ENCODE measurements around the gene HS6ST1. TPM values are rescaled to one million over a fixed set of nuclear protein-coding genes. Genes with fewer than 3 reads are reported as not detected.

The HS6ST1 gene
- total RNA-seq, 1 experiment from 2014 or later = 21.5 TPM

DNA sequence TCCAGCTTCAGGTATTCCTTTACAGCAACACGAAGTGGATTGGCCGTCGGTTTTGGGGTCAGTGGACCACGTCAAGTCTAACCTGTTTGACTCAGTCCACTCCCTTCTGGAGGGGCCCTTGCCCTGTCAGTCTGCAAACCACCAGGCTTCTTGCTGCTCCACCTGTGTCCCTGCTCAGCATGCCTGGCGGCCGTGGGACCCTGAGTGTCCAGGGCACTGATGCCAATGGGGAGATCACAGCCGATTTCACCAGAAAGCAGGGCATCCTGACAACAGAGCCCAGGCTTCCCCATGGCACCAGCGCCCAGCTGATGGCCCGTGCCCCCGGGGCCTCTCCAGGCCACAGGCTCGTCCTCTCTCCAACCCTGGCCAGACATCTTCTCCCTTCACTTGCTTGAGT is 41.2 kb upstream of the HS6ST1 start:
- Histone ChIP-seq H3K4me2 (ENCODE audit: low read length) (no peak overlapping the region), H3K9me2 (replicated peaks; ENCODE audit: low read length) (no peaks in the 10 kb centered on the region), H3K9ac (ENCODE audit: low read length) (no peak overlapping the region), H3K4me3 (ENCODE audit: low read length) (no peak overlapping the region), H3K9me3 (ENCODE audit: low read length) (no peaks in the 10 kb centered on the region), H3K36me3 (ENCODE audit: low read depth, low read length) (no peaks in the 10 kb centered on the region), H4K20me1 (ENCODE audit: low read length) (no peaks in the 10 kb centered on the region), H3K79me2 (ENCODE audit: low read length) (no peaks in the 10 kb centered on the region), H3K4me1 (ENCODE audit: insufficient read depth, low read length) (no peaks in the 10 kb centered on the region), H2AFZ (ENCODE audit: low read length) (no peak overlapping the region), H3F3A (ENCODE audit: low read length, unreplicated experiment) (no peaks in the 10 kb centered on the region), H3K27ac (ENCODE audit: low read length) (no peak overlapping the region), H3K27me3 (ENCODE audit: low read length) (peaks cover 63% of the 10 kb centered on the region)
- ATAC-seq (no peak), DNase-seq (no peak)
- TF ChIP-seq, protein P1, sequence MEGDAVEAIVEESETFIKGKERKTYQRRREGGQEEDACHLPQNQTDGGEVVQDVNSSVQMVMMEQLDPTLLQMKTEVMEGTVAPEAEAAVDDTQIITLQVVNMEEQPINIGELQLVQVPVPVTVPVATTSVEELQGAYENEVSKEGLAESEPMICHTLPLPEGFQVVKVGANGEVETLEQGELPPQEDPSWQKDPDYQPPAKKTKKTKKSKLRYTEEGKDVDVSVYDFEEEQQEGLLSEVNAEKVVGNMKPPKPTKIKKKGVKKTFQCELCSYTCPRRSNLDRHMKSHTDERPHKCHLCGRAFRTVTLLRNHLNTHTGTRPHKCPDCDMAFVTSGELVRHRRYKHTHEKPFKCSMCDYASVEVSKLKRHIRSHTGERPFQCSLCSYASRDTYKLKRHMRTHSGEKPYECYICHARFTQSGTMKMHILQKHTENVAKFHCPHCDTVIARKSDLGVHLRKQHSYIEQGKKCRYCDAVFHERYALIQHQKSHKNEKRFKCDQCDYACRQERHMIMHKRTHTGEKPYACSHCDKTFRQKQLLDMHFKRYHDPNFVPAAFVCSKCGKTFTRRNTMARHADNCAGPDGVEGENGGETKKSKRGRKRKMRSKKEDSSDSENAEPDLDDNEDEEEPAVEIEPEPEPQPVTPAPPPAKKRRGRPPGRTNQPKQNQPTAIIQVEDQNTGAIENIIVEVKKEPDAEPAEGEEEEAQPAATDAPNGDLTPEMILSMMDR (conservative IDR thresholded peaks at IDR 0.05; ENCODE audit: low read depth, low read length) = no peak
- no peak for TF ChIP-seq EZH2phosphoT487 (IDR thresholded peaks at IDR 0.05; ENCODE audit: borderline replicate concordance, low read length)
- TF ChIP-seq EZH2 (IDR thresholded peaks at IDR 0.05; ENCODE audit: low read length, unreplicated experiment) = no peak
- no TSS peak for BruUV-seq (replicated peaks)
- ChIA-PET POLR2A (ENCODE audit: unreplicated experiment) (no interaction called here), CTCF (no interaction called here)
- intact Hi-C loops (cut with micrococcal nuclease) = no loop called here

GRCh38 chr2:128358941-128359731 is 40.5 kb upstream of the HS6ST1 start:
- H3K79me2 ChIP-seq (ENCODE audit: low read length) = no peaks in the 10 kb centered on the region
- no peak overlapping the region for H2AFZ ChIP-seq (ENCODE audit: low read length)
- no peak overlapping the region for H3K4me2 ChIP-seq (ENCODE audit: low read length)
- H3K4me3 ChIP-seq (ENCODE audit: low read length) = no peak overlapping the region
- ATAC-seq = no peak
- no peaks in the 10 kb centered on the region for H3K36me3 ChIP-seq (ENCODE audit: low read depth, low read length)
- no TSS peak for BruUV-seq (replicated peaks)
- H3K9me3 ChIP-seq (ENCODE audit: low read length) = no peaks in the 10 kb centered on the region
- peaks cover 62% of the 10 kb centered on the region for H3K27me3 ChIP-seq (ENCODE audit: low read length)
- CTCF ChIA-PET = no interaction called here
- no peak for DNase-seq
- H3K9me2 ChIP-seq (replicated peaks; ENCODE audit: low read length) = no peaks in the 10 kb centered on the region
- TF ChIP-seq EZH2 (IDR thresholded peaks at IDR 0.05; ENCODE audit: low read length, unreplicated experiment) (no peak), EZH2phosphoT487 (IDR thresholded peaks at IDR 0.05; ENCODE audit: borderline replicate concordance, low read length) (no peak)
- TF ChIP-seq, protein P1 (conservative IDR thresholded peaks at IDR 0.05; ENCODE audit: low read depth, low read length) = no peak
- H4K20me1 ChIP-seq (ENCODE audit: low read length) = no peaks in the 10 kb centered on the region
- H3K9ac ChIP-seq (ENCODE audit: low read length) = no peak overlapping the region
- POLR2A ChIA-PET (ENCODE audit: unreplicated experiment) = no interaction called here
- no peak overlapping the region for H3K27ac ChIP-seq (ENCODE audit: low read length)
- no peaks in the 10 kb centered on the region for H3K4me1 ChIP-seq (ENCODE audit: insufficient read depth, low read length)
- H3F3A ChIP-seq (ENCODE audit: low read length, unreplicated experiment) = no peaks in the 10 kb centered on the region
- intact Hi-C loops (cut with micrococcal nuclease) = no loop called here

Data from PC-3 (cell line).